HCT116 (cell line): ENCODE measurements around the gene NFATC3.

Experiments used
- EZH2 ChIP-seq: fragments of 200-600 bp; sonication (generic); IDR thresholded peaks from 2 replicates; pipeline ENCODE4 v1.6.1; 2017; ENCODE audit warnings: antibody characterized with exemption, mixed run types
- FOSL1 ChIP-seq: IDR thresholded peaks from 2 replicates; pipeline ENCODE4 v1.6.1; 2012; ENCODE audit warnings: low read depth
- POLR2A ChIP-seq: IDR thresholded peaks from 2 replicates; pipeline ENCODE4 v1.7.0; 2011; ENCODE audit warnings: borderline replicate concordance; ENCODE audit not compliant: insufficient read depth, insufficient read length; ENCODE audit errors: extremely low read depth
- POLR2AphosphoS5 ChIP-seq: IDR thresholded peaks from 2 replicates; pipeline ENCODE4 v1.6.1; 2011; ENCODE audit warnings: mild to moderate bottlenecking, low read depth, low read length, moderate library complexity
- SIN3A ChIP-seq: IDR thresholded peaks from 2 replicates; pipeline ENCODE4 v1.6.1; 2012; ENCODE audit warnings: low read depth
- SRF ChIP-seq: IDR thresholded peaks from 2 replicates; pipeline ENCODE4 v1.6.1; 2012; ENCODE audit warnings: low read depth
- TCF7L2 ChIP-seq: IDR thresholded peaks from 2 replicates; pipeline ENCODE4 v1.7.0; 2011; ENCODE audit warnings: borderline replicate concordance, inconsistent platforms; ENCODE audit not compliant: insufficient read depth, insufficient read length; ENCODE audit errors: extremely low read depth
- ZFX ChIP-seq: fragments of 450-650 bp; IDR thresholded peaks from 2 replicates; pipeline ENCODE4 v1.6.1; 2017
- ZNF274 ChIP-seq: fragments of 200-500 bp; sonication (Bioruptor generic); IDR thresholded peaks from 2 replicates; pipeline ENCODE4 v1.6.1; 2014; ENCODE audit warnings: mild to moderate bottlenecking, low read depth, low read length, inconsistent platforms
- TF ChIP-seq, protein P1 (sequence below), 3 experiments: fragments of 200-600 bp in 1 of 3; sonication (generic) in 1 of 3; IDR thresholded peaks in 2 of 3; conservative IDR thresholded peaks in 1 of 3; 2 replicates each; pipeline ENCODE4 v1.5.1; 2012 to 2017; ENCODE audit warnings: low read depth in 2 of 3, low read length in 2 of 3, antibody characterized with exemption in 1 of 3, borderline replicate concordance in 1 of 3, control low read depth in 1 of 3, mild to moderate bottlenecking in 1 of 3, mixed read lengths in 1 of 3, mixed run types in 1 of 3, moderate library complexity in 1 of 3; ENCODE audit not compliant: insufficient read depth in 1 of 3
- TF ChIP-seq, protein P2 (sequence below): IDR thresholded peaks from 2 replicates; pipeline ENCODE4 v1.6.1; 2012
- TF ChIP-seq, protein P3 (sequence below): IDR thresholded peaks from 2 replicates; pipeline ENCODE4 v1.6.1; 2012; ENCODE audit warnings: low read depth
- TF ChIP-seq, protein P4 (sequence below): IDR thresholded peaks from 2 replicates; pipeline ENCODE4 v1.6.1; 2011; ENCODE audit warnings: mild to moderate bottlenecking, low read length, moderate library complexity; ENCODE audit not compliant: insufficient replicate concordance; ENCODE audit errors: extremely low read depth
- TF ChIP-seq, protein P5 (sequence below): IDR thresholded peaks from 2 replicates; pipeline ENCODE4 v1.6.1; 2012

DNA sequence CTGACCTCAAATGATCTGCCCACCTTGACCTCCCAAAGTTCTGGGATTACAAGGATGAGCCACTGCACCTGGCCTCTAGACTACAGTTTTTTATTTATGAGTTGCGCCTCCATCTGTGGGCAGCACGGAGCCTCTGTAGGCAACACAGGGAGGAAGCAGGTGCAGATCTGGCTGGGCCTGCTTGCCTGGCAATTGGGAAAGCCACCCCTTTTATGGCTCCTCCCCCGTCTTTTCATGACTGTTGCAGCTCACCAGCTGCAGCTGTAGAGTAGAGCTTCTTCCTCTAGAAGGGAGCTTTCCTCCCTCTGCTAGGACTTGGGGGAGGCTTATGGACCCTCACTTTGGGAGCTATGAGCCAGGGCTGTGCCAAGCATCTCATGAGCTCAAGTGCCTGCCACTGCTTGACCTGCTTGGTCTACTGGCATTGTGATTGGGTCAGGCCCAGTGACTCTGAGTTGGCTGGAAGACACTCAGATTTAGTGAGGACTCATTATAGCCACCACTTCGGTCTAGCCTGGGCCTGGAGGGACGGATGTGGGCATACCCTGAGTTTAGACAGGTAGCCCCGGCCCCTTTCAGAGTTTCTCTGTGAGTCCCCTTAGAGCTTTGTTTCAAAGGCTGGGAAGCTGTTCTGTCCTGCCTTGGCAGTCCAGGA, 172.2 kb downstream of the NFATC3 start:
- TF ChIP-seq, protein P1, sequence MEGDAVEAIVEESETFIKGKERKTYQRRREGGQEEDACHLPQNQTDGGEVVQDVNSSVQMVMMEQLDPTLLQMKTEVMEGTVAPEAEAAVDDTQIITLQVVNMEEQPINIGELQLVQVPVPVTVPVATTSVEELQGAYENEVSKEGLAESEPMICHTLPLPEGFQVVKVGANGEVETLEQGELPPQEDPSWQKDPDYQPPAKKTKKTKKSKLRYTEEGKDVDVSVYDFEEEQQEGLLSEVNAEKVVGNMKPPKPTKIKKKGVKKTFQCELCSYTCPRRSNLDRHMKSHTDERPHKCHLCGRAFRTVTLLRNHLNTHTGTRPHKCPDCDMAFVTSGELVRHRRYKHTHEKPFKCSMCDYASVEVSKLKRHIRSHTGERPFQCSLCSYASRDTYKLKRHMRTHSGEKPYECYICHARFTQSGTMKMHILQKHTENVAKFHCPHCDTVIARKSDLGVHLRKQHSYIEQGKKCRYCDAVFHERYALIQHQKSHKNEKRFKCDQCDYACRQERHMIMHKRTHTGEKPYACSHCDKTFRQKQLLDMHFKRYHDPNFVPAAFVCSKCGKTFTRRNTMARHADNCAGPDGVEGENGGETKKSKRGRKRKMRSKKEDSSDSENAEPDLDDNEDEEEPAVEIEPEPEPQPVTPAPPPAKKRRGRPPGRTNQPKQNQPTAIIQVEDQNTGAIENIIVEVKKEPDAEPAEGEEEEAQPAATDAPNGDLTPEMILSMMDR (IDR thresholded peaks at IDR 0.05 in 2 of 3, conservative IDR thresholded peaks at IDR 0.05 in 1 of 3; ENCODE audit: borderline replicate concordance in 1 of 3, insufficient read depth in 1 of 3, low read depth in 2 of 3, low read length in 2 of 3) = no peak
- TF ChIP-seq POLR2AphosphoS5 = no peak
- TF ChIP-seq FOSL1 = no peak
- no peak for TF ChIP-seq POLR2A
- TF ChIP-seq ZNF274 = no peak
- TF ChIP-seq, protein P2, sequence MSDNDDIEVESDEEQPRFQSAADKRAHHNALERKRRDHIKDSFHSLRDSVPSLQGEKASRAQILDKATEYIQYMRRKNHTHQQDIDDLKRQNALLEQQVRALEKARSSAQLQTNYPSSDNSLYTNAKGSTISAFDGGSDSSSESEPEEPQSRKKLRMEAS = no peak
- TF ChIP-seq, protein P3, sequence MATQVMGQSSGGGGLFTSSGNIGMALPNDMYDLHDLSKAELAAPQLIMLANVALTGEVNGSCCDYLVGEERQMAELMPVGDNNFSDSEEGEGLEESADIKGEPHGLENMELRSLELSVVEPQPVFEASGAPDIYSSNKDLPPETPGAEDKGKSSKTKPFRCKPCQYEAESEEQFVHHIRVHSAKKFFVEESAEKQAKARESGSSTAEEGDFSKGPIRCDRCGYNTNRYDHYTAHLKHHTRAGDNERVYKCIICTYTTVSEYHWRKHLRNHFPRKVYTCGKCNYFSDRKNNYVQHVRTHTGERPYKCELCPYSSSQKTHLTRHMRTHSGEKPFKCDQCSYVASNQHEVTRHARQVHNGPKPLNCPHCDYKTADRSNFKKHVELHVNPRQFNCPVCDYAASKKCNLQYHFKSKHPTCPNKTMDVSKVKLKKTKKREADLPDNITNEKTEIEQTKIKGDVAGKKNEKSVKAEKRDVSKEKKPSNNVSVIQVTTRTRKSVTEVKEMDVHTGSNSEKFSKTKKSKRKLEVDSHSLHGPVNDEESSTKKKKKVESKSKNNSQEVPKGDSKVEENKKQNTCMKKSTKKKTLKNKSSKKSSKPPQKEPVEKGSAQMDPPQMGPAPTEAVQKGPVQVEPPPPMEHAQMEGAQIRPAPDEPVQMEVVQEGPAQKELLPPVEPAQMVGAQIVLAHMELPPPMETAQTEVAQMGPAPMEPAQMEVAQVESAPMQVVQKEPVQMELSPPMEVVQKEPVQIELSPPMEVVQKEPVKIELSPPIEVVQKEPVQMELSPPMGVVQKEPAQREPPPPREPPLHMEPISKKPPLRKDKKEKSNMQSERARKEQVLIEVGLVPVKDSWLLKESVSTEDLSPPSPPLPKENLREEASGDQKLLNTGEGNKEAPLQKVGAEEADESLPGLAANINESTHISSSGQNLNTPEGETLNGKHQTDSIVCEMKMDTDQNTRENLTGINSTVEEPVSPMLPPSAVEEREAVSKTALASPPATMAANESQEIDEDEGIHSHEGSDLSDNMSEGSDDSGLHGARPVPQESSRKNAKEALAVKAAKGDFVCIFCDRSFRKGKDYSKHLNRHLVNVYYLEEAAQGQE = no peak
- no peak for TF ChIP-seq SIN3A
- TF ChIP-seq SRF = no peak
- TF ChIP-seq TCF7L2 = no peak
- TF ChIP-seq ZFX = no peak
- TF ChIP-seq EZH2 = no peak
- TF ChIP-seq, protein P4, sequence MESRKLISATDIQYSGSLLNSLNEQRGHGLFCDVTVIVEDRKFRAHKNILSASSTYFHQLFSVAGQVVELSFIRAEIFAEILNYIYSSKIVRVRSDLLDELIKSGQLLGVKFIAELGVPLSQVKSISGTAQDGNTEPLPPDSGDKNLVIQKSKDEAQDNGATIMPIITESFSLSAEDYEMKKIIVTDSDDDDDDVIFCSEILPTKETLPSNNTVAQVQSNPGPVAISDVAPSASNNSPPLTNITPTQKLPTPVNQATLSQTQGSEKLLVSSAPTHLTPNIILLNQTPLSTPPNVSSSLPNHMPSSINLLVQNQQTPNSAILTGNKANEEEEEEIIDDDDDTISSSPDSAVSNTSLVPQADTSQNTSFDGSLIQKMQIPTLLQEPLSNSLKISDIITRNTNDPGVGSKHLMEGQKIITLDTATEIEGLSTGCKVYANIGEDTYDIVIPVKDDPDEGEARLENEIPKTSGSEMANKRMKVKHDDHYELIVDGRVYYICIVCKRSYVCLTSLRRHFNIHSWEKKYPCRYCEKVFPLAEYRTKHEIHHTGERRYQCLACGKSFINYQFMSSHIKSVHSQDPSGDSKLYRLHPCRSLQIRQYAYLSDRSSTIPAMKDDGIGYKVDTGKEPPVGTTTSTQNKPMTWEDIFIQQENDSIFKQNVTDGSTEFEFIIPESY = no peak
- TF ChIP-seq, protein P5, sequence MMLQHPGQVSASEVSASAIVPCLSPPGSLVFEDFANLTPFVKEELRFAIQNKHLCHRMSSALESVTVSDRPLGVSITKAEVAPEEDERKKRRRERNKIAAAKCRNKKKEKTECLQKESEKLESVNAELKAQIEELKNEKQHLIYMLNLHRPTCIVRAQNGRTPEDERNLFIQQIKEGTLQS = no peak
